Spinal cord (tissue), 10 donors: ENCODE data around the gene CENPF. TPM values are rescaled to one million over a fixed set of nuclear protein-coding genes. Genes with fewer than 3 reads are reported as not detected.
"Not testable (repeated sequence)": the region's sequence is repeated elsewhere in the genome, so short reads cannot be mapped to it uniquely, and the experiment has no call there.

Source experiments
- DNase-seq, 6 donors: peaks; one replicate each; pipeline versions ENCODE4 v3.0.0 to v3.0.0-alpha.2; 2013 to 2015; ENCODE audit warnings: low spot score in 6 of 6, low read depth in 4 of 6
- H3K27ac ChIP-seq: one replicate; pipeline ENCODE4 v1.5.1; 2013; ENCODE audit warnings: low read depth, low read length, control low read depth
- H3K27me3 ChIP-seq: one replicate; pipeline ENCODE4 v1.6.1; 2013; ENCODE audit warnings: low read length; ENCODE audit not compliant: control insufficient read depth, insufficient read depth
- H3K36me3 ChIP-seq: one replicate; pipeline ENCODE4 v1.6.1; 2013; ENCODE audit warnings: low read length; ENCODE audit not compliant: control insufficient read depth, insufficient read depth
- H3K4me1 ChIP-seq: one replicate; pipeline ENCODE4 v1.6.1; 2013; ENCODE audit warnings: low read length; ENCODE audit not compliant: control insufficient read depth, insufficient read depth
- H3K4me3 ChIP-seq: one replicate; pipeline ENCODE4 v1.5.1; 2013; ENCODE audit warnings: low read depth, low read length, control low read depth
- H3K9me3 ChIP-seq: one replicate; pipeline ENCODE4 v1.6.1; 2013; ENCODE audit warnings: low read length; ENCODE audit not compliant: control insufficient read depth, insufficient read depth
- WGBS: methylation state at CpG from one replicate; pipeline ENCODE4 v1.1.5; 2013; ENCODE audit warnings: missing lambda C conversion rate; ENCODE audit not compliant: insufficient coverage; 5-methylcytosine and 5-hydroxymethylcytosine counted together
- polyA plus RNA-seq, 2 donors: library from polyadenylated mRNA; unstranded; fragments of 120-200 nt; gene quantifications; one replicate each; pipeline ENCODE4 v1.2.1, GENCODE V29; 2013; ENCODE audit not compliant: insufficient read length in 2 of 2
- total RNA-seq, 2 donors: library from RNA; depleted of rRNA in 1 of 2; stranded (reverse); fragments of 120-200 nt in 1 of 2; fragments of >200 nt in 1 of 2; gene quantifications; one replicate each; pipeline versions ENCODE4 v1.2.3 to v1.2.4, GENCODE V29; 2013 to 2014
- donor health status: healthy.

The CENPF gene
- total and polyA plus RNA-seq, 4 donors: 22.4 to 46.6 (median 43.9) TPM

DNA sequence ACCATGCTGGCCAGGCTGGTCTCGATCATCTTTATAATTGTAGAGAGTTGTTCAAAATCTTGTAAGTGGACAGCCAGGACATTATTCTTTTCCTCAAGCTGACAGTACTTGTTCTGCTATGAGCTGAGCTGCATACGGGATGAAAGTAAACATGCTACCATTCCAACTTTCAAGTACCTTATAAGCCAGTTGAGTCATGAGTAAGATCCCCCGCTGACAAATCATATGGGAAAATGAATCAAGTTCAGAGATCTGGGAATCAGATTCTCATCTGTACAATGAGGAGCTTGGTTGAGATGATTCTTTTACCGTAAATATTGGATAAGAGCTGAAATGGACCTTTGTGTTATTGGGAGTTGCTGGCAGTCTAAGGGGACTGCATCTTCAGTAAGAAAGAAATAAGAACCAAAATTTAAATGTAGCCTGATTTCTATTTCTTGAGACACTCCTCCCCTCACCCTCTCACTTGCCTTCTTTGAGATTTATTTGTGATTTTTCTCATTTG, 62.7 kb downstream of the CENPF start:
- no peak overlapping the region for H3K4me3 ChIP-seq
- DNase-seq: no peak
- H3K27ac ChIP-seq: no peak overlapping the region
- 100% methylated on average over 1 of the region's 4 CpGs for WGBS
- peaks cover 3% of the 10 kb centered on the region for H3K36me3 ChIP-seq
- H3K9me3 ChIP-seq: no peaks in the 10 kb centered on the region
- H3K4me1 ChIP-seq: peaks cover 3% of the 10 kb centered on the region
- H3K27me3 ChIP-seq: no peaks in the 10 kb centered on the region

DNA sequence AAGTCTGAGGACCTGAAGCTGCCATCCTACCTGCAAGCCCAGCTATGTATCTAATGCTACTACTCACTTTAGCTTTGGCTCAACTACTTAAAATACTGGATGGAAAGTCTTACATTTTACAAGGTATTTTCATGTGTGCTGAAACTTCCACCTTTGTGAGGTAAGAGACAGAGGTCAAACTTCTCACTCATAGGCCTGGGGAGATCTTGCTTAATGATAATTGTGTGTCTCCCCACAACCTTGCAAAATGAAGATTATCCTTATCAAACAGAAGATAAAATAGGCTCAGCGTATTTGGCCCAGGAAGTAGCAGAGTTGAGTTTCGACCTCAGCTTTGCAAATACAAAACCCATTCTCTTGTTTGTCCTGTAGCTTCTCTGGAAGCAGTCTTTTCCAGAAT, 63.7 kb downstream of the CENPF start:
- Histone ChIP-seq H3K4me3 (no peak overlapping the region), H3K9me3 (no peaks in the 10 kb centered on the region), H3K36me3 (peaks cover 3% of the 10 kb centered on the region), H3K4me1 (no peaks in the 10 kb centered on the region), H3K27ac (no peak overlapping the region), H3K27me3 (no peaks in the 10 kb centered on the region)
- WGBS: no CpG with 5 or more reads among the region's 2 CpGs
- no peak for DNase-seq

- Histone ChIP-seq H3K4me3 (no peak overlapping the region), H3K27me3 (no peaks in the 10 kb centered on the region), H3K36me3 (no peaks in the 10 kb centered on the region), H3K27ac (no peak overlapping the region), H3K9me3 (no peaks in the 10 kb centered on the region), H3K4me1 (no peaks in the 10 kb centered on the region)
- peak in 2 of 6 donors; percentile 19 to 77 for DNase-seq
- WGBS: 20% methylated on average over 1 of the region's 2 CpGs
Measured at GRCh38 chr1:214670098-214670497, 67.1 kb downstream of the CENPF start.

DNA sequence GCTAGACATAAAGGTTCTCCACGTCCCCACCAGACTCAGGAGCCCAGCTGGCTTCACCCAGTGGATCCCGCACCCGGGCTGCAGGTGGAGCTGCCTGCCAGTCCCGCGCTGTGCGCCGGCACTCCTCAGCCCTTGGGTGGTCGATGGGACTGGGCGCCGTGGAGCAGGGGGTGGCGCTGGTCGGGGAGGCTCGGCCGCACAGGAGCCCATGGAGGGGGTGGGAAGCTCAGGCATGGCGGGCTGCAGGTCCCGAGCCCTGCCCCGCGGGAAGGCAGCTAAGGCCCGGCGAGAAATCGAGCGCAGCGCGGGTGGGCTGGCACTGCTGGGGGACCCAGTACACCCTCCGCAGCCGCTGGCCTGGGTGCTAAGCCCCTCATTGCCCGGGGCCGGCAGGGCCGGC, 70.0 kb downstream of the CENPF start:
- H3K36me3 ChIP-seq, DNase-seq, H3K27ac ChIP-seq, H3K4me1 ChIP-seq, H3K4me3 ChIP-seq, H3K27me3 ChIP-seq, H3K9me3 ChIP-seq: not testable (repeated sequence)
- 75% methylated on average over 18 of the region's 29 CpGs for WGBS

GRCh38 chr1:214673576-214673975, 70.6 kb downstream of the CENPF start:
- Histone ChIP-seq H3K36me3 (no peaks in the 10 kb centered on the region), H3K27me3 (no peaks in the 10 kb centered on the region), H3K27ac (no peak overlapping the region), H3K9me3 (no peaks in the 10 kb centered on the region), H3K4me3 (no peak overlapping the region), H3K4me1 (no peaks in the 10 kb centered on the region)
- 100% methylated on average over 1 of the region's 8 CpGs for WGBS
- peak in 1 of 6 donors; percentile 53 for DNase-seq

DNA sequence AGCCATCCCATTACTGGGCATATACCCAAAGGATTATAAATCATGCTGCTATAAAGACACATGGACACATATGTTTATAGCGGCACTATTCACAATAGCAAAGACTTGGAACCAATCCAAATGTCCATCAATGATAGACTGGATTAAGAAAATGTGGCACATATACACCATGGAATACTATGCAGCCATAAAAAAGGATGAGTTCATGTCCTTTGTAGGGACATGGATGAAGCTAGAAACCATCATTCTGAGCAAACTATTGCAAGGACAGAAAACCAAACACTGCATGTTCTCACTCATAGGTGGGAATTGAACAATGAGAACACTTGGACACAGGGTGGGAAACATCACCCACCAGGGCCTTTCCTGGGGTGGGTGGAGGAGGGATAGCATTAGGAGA, 72.5 kb downstream of the CENPF start:
- not testable (repeated sequence) for H3K27me3 ChIP-seq, H3K4me1 ChIP-seq, H3K9me3 ChIP-seq, H3K4me3 ChIP-seq, H3K36me3 ChIP-seq, H3K27ac ChIP-seq, DNase-seq
- WGBS: no CpG with 5 or more reads among the region's 1 CpG

DNA sequence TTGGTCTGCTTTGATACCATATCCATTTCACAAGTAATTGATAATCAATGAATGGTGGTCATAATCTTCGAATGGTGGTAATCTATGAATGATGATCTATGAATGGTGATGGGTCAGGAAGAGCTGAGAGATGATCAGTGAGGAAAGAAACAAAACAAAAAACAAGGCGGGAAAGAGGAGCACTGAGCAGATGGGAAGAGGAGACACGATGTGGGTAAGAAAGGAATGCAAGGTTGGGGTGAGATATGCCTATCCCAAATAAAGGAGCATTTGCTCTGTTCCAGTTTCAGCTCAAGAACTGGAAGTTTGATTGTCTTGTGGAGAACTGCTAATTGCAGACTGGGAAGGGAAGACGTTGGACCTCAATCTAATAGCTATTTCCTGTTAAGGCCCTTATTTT, 73.8 kb downstream of the CENPF start:
- no peak for DNase-seq
- no peaks in the 10 kb centered on the region for H3K27me3 ChIP-seq
- no peaks in the 10 kb centered on the region for H3K36me3 ChIP-seq
- H3K4me3 ChIP-seq: no peak overlapping the region
- no peak overlapping the region for H3K27ac ChIP-seq
- WGBS: 93% methylated on average over 2 of the region's 4 CpGs
- H3K4me1 ChIP-seq: no peaks in the 10 kb centered on the region
- H3K9me3 ChIP-seq: no peaks in the 10 kb centered on the region

DNA sequence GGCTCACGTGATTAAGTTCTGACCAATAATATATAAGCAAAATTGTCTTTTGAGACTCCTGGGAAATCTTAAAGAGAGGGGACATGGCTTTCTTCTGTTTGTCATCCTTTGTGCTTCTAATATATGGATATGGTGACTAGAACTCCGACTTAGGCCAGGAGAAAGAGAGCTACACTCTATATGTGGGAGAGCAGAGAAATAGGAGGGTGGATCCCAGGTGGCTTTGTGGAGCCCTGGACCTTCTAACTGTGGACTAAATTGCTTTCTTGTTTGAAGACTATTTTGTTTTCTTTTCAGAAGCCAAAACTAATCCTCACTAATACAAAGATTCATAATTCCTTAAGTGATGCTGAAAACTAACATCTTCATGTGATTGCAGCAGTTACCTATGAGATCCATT, 75.0 kb downstream of the CENPF start:
- no peak overlapping the region for H3K4me3 ChIP-seq
- no peaks in the 10 kb centered on the region for H3K36me3 ChIP-seq
- no peaks in the 10 kb centered on the region for H3K4me1 ChIP-seq
- no peaks in the 10 kb centered on the region for H3K9me3 ChIP-seq
- no peak overlapping the region for H3K27ac ChIP-seq
- WGBS: 83% methylated on average over 1 of the region's 2 CpGs
- no peaks in the 10 kb centered on the region for H3K27me3 ChIP-seq
- no peak for DNase-seq

DNA sequence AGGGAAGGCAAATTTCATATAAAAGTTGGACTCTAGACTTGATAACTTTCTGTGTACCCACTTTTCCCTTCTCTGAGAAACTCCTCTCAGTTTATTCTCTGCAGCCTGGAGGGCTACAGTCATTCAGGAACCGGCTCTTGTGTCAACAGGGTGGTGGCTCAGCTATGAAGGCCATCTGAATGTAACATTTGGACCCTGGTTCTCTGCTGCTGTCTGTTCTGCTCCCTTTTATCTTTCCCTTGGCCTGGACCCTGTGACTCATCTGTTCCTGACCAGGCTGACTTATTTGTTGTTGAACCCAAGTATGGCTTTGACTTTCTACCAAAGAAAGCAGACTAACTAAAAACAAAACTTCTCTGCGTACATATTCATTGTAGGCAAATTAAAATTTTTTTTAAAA, 75.4 kb downstream of the CENPF start:
- H3K4me3 ChIP-seq: no peak overlapping the region
- no peaks in the 10 kb centered on the region for H3K36me3 ChIP-seq
- DNase-seq: no peak
- no peaks in the 10 kb centered on the region for H3K27me3 ChIP-seq
- no peaks in the 10 kb centered on the region for H3K9me3 ChIP-seq
- WGBS: 86% methylated on average over 1 of the region's 2 CpGs
- no peaks in the 10 kb centered on the region for H3K4me1 ChIP-seq
- H3K27ac ChIP-seq: no peak overlapping the region

DNA sequence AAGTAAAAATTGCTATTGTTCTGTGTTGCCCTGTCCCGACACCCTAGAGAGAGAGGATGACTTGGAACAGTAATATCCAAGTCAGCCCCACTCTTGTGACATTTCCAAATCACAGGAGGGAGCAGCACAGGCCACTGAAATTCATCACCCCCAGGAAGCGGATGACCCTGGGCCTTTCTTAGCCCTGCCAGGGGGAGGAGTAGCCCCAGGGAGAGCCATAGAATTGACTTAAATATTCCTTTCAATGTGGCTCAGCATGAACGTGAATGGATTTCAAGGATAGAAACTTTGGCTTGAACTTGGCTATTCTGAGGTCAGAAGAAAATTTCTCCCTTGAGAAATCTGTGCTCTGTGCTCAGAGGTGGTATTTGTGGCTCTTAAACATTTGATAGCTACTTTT, 80.6 kb downstream of the CENPF start:
- Histone ChIP-seq H3K9me3 (no peaks in the 10 kb centered on the region), H3K27ac (no peak overlapping the region), H3K4me1 (no peaks in the 10 kb centered on the region), H3K36me3 (no peaks in the 10 kb centered on the region), H3K27me3 (no peaks in the 10 kb centered on the region), H3K4me3 (no peak overlapping the region)
- WGBS: 57% methylated on average over 1 of the region's 3 CpGs
- no peak for DNase-seq
